Skeletal muscle cell (primary cell): ENCODE results near the gene KCNIP3.

Source experiments
- DNase-seq: peaks from one replicate; pipeline ENCODE4 v3.0.0-alpha.2; 2010; ENCODE audit warnings: low read depth
- H3K4me3 ChIP-seq: 2 replicates; pipeline ENCODE4 v1.5.1; 2011; ENCODE audit warnings: low read depth, mild to moderate bottlenecking, control low read depth, low read length, moderate library complexity

KCNIP3 gene

GRCh38 chr2:95289253-95289652 is 7.9 kb upstream of the KCNIP3 start:
- H3K4me3 ChIP-seq, result no peak overlapping the region
- DNase-seq, result no peak

- DNase-seq, result no peak
- H3K4me3 ChIP-seq, result no peak overlapping the region
These were observed 5.9 kb upstream of the KCNIP3 start for GRCh38 chr2:95291222-95291621.

GRCh38 chr2:95292623-95293260 is 4.4 kb upstream of the KCNIP3 start:
- no peak overlapping the region for H3K4me3 ChIP-seq
- DNase-seq, result no peak

DNA sequence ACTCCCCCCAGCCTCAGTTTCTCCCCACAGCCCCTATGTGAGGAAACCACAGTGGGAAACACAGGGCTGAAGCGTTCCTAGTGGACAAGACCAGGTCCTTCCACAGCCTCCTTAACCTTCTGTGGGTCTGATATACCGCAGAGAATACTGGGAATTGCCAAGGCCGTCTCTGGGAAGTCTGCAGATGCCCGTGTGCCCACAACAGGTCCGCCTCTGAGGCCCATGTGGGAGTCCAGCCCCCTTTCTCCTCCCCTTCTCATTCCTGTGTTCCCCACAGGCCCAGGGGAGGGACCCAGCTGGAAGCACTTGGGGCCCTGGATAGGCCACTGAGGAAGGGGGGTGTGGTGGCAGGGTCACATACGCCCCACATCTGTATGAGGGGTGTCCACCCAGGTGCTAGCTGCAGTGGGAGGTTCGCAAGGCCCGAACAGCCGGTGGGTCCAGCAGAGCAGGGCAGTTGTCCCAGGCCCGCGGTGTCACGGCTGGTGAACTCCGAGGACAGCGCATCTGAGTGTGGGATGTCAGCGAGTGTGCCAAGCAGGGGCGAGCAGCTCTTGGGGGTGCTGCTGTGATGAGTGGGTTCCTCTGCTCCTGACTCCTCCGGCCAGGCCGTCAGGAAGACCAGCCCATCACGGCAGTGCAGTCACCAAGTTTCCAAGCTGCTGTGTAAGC is 2.4 kb upstream of the KCNIP3 start:
- DNase-seq, result no peak
- H3K4me3 ChIP-seq, result no peak overlapping the region

GRCh38 chr2:95295376-95295775 is 1.8 kb upstream of the KCNIP3 start:
- no peak for DNase-seq
- H3K4me3 ChIP-seq, result no peak overlapping the region

GRCh38 chr2:95296011-95296410 is 1.1 kb upstream of the KCNIP3 start:
- DNase-seq, result no peak
- H3K4me3 ChIP-seq, result no peak overlapping the region

GRCh38 chr2:95297639-95298395 is 670 bp downstream of the KCNIP3 start:
- no peak overlapping the region for H3K4me3 ChIP-seq
- DNase-seq, result no peak

DNA sequence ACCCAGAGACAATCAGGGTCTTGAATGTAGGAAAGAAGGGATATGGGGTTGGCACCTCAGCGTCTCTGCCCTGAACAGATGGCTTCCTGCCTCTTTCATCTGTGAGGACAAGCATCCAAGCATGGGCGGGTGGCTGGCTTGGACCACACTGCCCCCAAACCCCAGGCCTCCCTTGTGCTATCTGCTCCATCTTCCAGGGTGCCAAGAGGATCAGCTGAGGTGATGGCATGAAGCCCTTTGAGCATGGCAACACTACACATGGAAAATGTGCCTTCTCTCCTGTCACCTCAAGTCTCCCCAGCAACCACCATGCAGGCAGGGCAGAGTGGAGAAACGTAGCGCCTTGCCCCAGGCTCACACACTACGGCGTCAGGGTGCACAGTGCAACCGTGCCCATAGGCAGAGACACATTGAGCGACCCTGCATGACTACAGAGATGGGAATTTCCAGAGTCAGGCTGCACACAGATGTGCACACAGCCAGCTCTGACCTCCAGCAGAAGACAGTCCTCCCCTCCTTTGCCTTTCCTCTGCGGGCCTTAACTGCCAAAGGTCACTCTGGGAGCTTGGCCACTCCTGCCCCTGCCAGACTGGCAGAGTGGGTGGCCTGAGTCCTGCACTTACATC is 1.5 kb downstream of the KCNIP3 start:
- no peak overlapping the region for H3K4me3 ChIP-seq
- no peak for DNase-seq

DNA sequence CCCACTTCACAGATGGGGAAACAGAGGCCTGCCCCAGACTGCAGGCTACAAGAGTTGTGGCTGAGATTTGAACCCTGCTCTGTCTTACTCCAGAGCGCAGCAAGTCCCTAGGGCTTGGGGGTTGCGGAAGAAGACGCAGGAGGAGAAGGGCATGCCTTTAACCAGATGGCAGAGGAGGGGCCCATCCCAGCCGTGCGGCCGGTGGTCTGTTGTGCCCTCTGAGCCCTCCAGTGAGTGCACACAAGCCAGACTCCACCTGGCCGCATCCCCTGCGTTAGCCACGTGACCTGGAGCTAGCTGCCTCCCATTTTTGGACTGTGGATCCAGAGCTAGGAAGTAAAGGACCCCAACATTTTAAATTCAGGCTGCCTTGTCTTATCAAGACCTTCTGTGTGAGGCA is 2.8 kb downstream of the KCNIP3 start:
- no peak for DNase-seq
- no peak overlapping the region for H3K4me3 ChIP-seq

DNA sequence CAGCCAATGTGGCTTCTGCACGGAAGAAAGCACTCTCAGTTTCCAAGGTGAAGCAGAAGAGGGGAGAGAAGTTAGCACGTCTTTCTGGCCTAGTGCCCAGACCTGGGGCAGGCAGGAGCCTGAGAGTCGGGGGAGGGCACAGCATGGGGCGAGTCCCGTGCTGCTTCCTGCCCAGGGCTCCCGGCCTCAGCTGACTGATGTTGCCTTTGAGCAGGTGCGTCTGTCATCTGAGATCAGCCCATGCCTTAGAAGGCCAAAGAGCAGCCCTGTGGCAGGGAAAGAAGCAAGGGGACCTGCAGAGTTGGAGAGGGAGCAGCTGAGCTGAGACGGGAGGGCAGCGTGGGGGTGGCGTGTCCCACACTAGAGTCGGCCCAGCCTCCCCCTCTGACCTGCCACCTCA is 3.3 kb downstream of the KCNIP3 start:
- H3K4me3 ChIP-seq, result no peak overlapping the region
- no peak for DNase-seq

- H3K4me3 ChIP-seq, result no peak overlapping the region
These were observed 4.0 kb downstream of the KCNIP3 start for GRCh38 chr2:95301186-95301585.

DNA sequence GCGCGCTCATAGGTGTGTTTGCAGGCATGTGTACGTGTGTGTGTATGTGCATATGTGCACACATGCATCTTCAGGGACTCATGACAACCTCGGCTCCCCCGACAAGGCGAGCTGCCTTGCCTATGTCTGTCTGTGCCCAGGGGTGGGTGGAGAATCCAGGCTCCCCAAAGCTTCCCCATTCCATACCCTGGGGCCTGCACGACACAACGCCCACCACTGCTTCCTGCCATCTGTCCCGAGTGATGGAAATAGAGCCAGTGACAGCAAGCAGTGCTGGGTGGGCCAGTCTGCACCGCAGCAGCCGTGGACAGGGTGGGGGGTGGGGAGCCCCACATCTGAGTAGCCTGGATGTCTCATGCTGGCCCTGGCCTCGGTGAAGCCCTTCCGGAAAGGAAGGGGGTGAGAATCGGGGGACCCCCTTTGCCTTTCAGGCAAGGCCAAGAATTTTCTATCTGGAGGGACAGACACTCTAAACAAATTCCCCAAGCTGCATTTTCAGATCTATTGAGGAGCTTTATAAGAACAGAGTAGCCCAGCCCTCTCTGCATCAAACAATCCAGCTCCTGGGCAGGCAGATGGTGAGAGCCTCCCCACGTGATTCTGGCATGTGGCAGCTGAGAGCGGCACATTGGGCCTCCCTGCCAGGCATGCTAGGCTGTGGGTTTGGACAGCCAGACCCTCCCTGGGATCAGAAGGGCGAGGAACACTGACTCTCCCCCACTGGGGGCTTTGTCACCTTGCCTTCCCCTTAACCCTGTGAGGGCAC is 4.9 kb downstream of the KCNIP3 start:
- no peak overlapping the region for H3K4me3 ChIP-seq
- DNase-seq, result no peak

More at GRCh38 chr2:95301186-95301585, 4.0 kb downstream of the KCNIP3 start:
- no peak for DNase-seq

- no peak for DNase-seq
- no peak overlapping the region for H3K4me3 ChIP-seq
These were observed 6.2 kb downstream of the KCNIP3 start for GRCh38 chr2:95303191-95303919.

GRCh38 chr2:95305380-95306061 is 8.4 kb downstream of the KCNIP3 start:
- no peak overlapping the region for H3K4me3 ChIP-seq
- no peak for DNase-seq

- H3K4me3 ChIP-seq, result no peak overlapping the region
These were observed 9.3 kb downstream of the KCNIP3 start for GRCh38 chr2:95306336-95306895.

DNA sequence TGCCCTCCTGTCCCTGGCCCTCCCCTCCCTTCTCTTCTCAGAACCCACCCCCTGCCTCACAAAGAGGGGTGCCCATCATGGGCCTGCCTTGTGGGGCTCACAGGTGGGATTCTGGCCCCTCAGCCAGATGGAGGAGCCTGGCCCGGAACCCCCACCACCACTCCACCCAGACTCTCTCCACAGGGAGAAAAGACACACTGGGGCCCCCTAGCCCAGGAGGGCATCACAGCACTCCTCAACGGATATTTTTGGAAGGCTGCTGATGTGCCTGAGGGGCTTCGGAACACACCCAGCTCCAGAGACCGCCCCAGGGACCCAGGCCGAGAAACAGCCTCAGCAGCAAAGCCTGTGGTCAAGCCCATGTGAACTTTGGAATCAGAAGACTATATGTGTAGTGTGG is 9.9 kb downstream of the KCNIP3 start:
- no peak overlapping the region for H3K4me3 ChIP-seq
- DNase-seq, result no peak

More at GRCh38 chr2:95306336-95306895, 9.3 kb downstream of the KCNIP3 start:
- DNase-seq, result no peak

- DNase-seq, result no peak
- H3K4me3 ChIP-seq, result no peak overlapping the region
These were observed 10.7 kb downstream of the KCNIP3 start for GRCh38 chr2:95307878-95308277.

DNA sequence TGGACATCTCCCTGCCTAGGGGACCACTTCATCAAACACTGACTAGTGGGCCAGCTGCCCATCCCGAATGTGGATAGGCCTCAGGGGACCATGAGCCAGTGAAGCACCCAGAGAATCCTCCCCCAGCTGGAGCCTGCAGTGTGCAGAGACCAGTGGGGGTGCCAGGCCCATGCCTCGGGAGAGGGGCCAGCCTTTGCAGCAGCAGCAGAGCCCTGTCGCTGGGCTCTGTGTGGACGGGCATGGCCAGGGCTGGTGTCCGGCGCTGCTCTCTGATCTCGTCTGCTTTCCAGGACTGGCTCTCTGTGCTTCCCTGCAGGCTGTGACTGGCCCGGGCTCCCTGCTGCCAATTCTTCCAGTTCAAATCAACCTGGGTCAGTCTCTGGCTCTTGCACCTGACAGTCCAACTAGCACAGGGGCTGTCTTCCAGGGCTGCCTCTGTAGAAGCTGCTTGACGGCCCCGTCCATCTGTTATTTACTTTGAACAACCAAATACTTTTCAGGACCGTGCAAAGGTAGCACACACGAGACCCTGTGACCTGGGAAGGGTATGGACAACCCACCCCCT is 11.4 kb downstream of the KCNIP3 start:
- H3K4me3 ChIP-seq, result no peak overlapping the region
- no peak for DNase-seq
